OCI-LY3 (cell line): ENCODE results near the gene GLP2R.

ENCODE experiments used
- H2AFZ ChIP-seq: fragments of 200-600, 300-600 bp; shearing (Covaris generic); 2 replicates; pipeline ENCODE4 v1.6.0; 2014; ENCODE audit warnings: antibody characterized with exemption, low read depth, low read length
- H3K27ac ChIP-seq: fragments of 200-600, 300-600 bp; sonication (generic); 2 replicates; pipeline ENCODE4 v1.5.1; 2014; ENCODE audit warnings: mild to moderate bottlenecking, low read length, moderate library complexity, mixed read lengths
- H3K27me3 ChIP-seq: fragments of 200-600, 300-600 bp; sonication (generic); 2 replicates; pipeline ENCODE4 v1.6.1; 2014; ENCODE audit warnings: low read depth, low read length, mixed read lengths
- H3K36me3 ChIP-seq: fragments of 200-600, 300-600 bp; sonication (generic); replicated peaks from 2 replicates; pipeline ENCODE3; 2014; ENCODE audit warnings: low read depth, low read length, mixed read lengths
- H3K4me1 ChIP-seq: fragments of 300-600, 200-600 bp; sonication (generic); 2 replicates; pipeline ENCODE4 v1.6.1; 2014; ENCODE audit warnings: low read length, mixed read lengths
- H3K4me2 ChIP-seq: fragments of 200-600, 300-600 bp; sonication (generic); 2 replicates; pipeline ENCODE4 v1.6.1; 2014; ENCODE audit warnings: low read length, mixed read lengths
- H3K4me3 ChIP-seq: fragments of 300-600, 200-600 bp; sonication (generic); 2 replicates; pipeline ENCODE4 v1.5.1; 2014; ENCODE audit warnings: antibody characterized with exemption, mild to moderate bottlenecking, low read length, moderate library complexity
- H3K79me2 ChIP-seq: fragments of 300-600, 200-600 bp; shearing (Covaris generic); 2 replicates; pipeline ENCODE4 v1.6.1; 2014; ENCODE audit warnings: mild to moderate bottlenecking, low read length, mixed read lengths
- H3K9ac ChIP-seq: fragments of 300-600, 200-600 bp; shearing (Covaris generic); 2 replicates; pipeline ENCODE4 v1.6.0; 2014; ENCODE audit warnings: mild to moderate bottlenecking, low read length, moderate library complexity
- H3K9me3 ChIP-seq: fragments of 200-600, 300-600 bp; shearing (Covaris generic); 2 replicates; pipeline ENCODE4 v1.6.1; 2014; ENCODE audit warnings: low read length, mixed read lengths; ENCODE audit not compliant: insufficient read depth
- H4K20me1 ChIP-seq: fragments of 200-600, 300-600 bp; sonication (generic); 2 replicates; pipeline ENCODE4 v1.6.1; 2016; ENCODE audit warnings: low read length, mixed read lengths; ENCODE audit not compliant: insufficient read depth
- CTCF ChIP-seq: fragments of 200-600, 300-600 bp; sonication (generic); IDR thresholded peaks from 2 replicates; pipeline ENCODE4 v1.5.1; 2014; ENCODE audit warnings: antibody characterized with exemption, low read length, low read depth
- EZH2phosphoT487 ChIP-seq: fragments of 200-600 bp; shearing (Covaris generic); IDR thresholded peaks from 2 replicates; pipeline ENCODE4 v1.6.1; 2018; ENCODE audit warnings: antibody characterized with exemption, mixed run types, low read depth

The GLP2R gene

GRCh38 chr17:9820448-9820847, 5.3 kb upstream of the GLP2R start:
- Histone ChIP-seq H3K4me3 (no peak overlapping the region), H3K79me2 (no peaks in the 10 kb centered on the region), H3K27me3 (no peaks in the 10 kb centered on the region), H4K20me1 (no peaks in the 10 kb centered on the region), H3K36me3 (no peaks in the 10 kb centered on the region), H3K9me3 (no peaks in the 10 kb centered on the region), H3K9ac (no peak overlapping the region), H3K27ac (no peak overlapping the region), H3K4me2 (no peak overlapping the region), H3K4me1 (no peaks in the 10 kb centered on the region), H2AFZ (no peak overlapping the region)
- TF ChIP-seq EZH2phosphoT487, result no peak
- no peak for TF ChIP-seq CTCF

GRCh38 chr17:9821921-9822320, 3.8 kb upstream of the GLP2R start, which contains the start of gene GSG1L2:
GSG1L2 (minus strand) TSS chr17:9822079; CDS start chr17:9822071, 8 bp downstream.
- H3K27me3 ChIP-seq, result no peaks in the 10 kb centered on the region
- H3K9me3 ChIP-seq, result no peaks in the 10 kb centered on the region
- no peak within 1 kb of the TSS for H3K4me2 ChIP-seq
- TF ChIP-seq CTCF, result no peak
- no peak for TF ChIP-seq EZH2phosphoT487
- H3K4me3 ChIP-seq, result no peak within 1 kb of the TSS
- H3K36me3 ChIP-seq, result no peaks in the 10 kb centered on the region
- no peak within 1 kb of the TSS for H2AFZ ChIP-seq
- no peaks in the 10 kb centered on the region for H3K79me2 ChIP-seq
- no peak within 1 kb of the TSS for H3K27ac ChIP-seq
- H3K9ac ChIP-seq, result no peak within 1 kb of the TSS
- no peaks in the 10 kb centered on the region for H3K4me1 ChIP-seq
- no peaks in the 10 kb centered on the region for H4K20me1 ChIP-seq

GRCh38 chr17:9824094-9824493, 1.6 kb upstream of the GLP2R start:
- H3K9me3 ChIP-seq, result no peaks in the 10 kb centered on the region
- no peaks in the 10 kb centered on the region for H4K20me1 ChIP-seq
- no peaks in the 10 kb centered on the region for H3K27me3 ChIP-seq
- no peak for TF ChIP-seq EZH2phosphoT487
- 0 out of 2 replicates have a peak, but pooled peaks have one; percentile 6 for TF ChIP-seq CTCF
- no peak overlapping the region for H3K4me3 ChIP-seq
- no peak overlapping the region for H3K4me2 ChIP-seq
- H3K9ac ChIP-seq, result no peak overlapping the region
- no peaks in the 10 kb centered on the region for H3K36me3 ChIP-seq
- H3K27ac ChIP-seq, result no peak overlapping the region
- H2AFZ ChIP-seq, result no peak overlapping the region
- no peaks in the 10 kb centered on the region for H3K79me2 ChIP-seq
- H3K4me1 ChIP-seq, result no peaks in the 10 kb centered on the region

GRCh38 chr17:9824797-9825338, 856 bp upstream of the GLP2R start:
- Histone ChIP-seq H3K4me1 (no peaks in the 10 kb centered on the region), H3K27me3 (0 out of 2 replicates have a peak, but pooled peaks cover 2% of the 10 kb centered on the region), H3K79me2 (no peaks in the 10 kb centered on the region), H3K9ac (no peak overlapping the region), H3K4me2 (no peak overlapping the region), H3K4me3 (no peak overlapping the region), H4K20me1 (no peaks in the 10 kb centered on the region), H3K27ac (no peak overlapping the region), H3K36me3 (no peaks in the 10 kb centered on the region), H3K9me3 (no peaks in the 10 kb centered on the region), H2AFZ (no peak overlapping the region)
- TF ChIP-seq CTCF (no peak), EZH2phosphoT487 (no peak)
